GM23338 (cell line): ENCODE measurements around the gene TRIO.

Experiments used
- EZH2 ChIP-seq: fragments of 200-600 bp; sonication (generic); IDR thresholded peaks from one replicate; pipeline ENCODE4 v1.8.0; 2017; ENCODE audit warnings: antibody characterized with exemption, mild to moderate bottlenecking, low read depth; ENCODE audit not compliant: unreplicated experiment
- EZH2phosphoT487 ChIP-seq: fragments of 200-600 bp; sonication (generic); IDR thresholded peaks from one replicate; pipeline ENCODE4 v1.8.1; 2018; ENCODE audit warnings: antibody characterized with exemption; ENCODE audit not compliant: unreplicated experiment
- JUNB ChIP-seq: IDR thresholded peaks from one replicate; pipeline ENCODE4 v1.6.1; 2016; ENCODE audit warnings: antibody characterized with exemption; ENCODE audit not compliant: unreplicated experiment
- POLR2AphosphoS5 ChIP-seq: IDR thresholded peaks from 2 replicates; pipeline ENCODE4 v1.6.1; 2016; ENCODE audit warnings: antibody characterized with exemption, low read depth
- TF ChIP-seq, protein P1 (sequence below), 2 experiments: fragments of 200-600 bp in 1 of 2; sonication (generic) in 1 of 2; conservative IDR thresholded peaks; 2 replicates each; pipeline versions ENCODE4 v1.5.1 to v1.6.1; 2016 to 2017; ENCODE audit warnings: antibody characterized with exemption in 2 of 2, low read depth in 2 of 2, mild to moderate bottlenecking in 2 of 2, moderate library complexity in 1 of 2

DNA sequence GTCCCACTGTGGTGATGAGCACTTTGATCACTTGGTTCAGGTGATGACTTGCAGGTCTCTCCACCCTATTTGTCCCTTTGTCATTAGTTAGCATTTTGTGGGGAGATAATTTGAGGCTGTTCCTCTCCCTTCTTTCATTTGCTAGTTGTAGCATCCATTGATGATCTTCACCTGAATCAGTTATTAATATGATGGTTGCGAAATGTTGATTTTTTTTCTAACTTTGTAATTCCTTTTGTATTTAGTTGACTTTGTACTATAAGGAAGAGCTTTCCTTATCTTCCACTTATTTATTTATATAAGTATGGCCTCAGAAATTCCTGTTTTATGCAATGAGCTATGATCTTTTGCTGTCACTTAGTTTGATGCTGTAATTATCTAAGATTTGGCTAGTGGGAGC lies 12.6 kb downstream of the TRIO start:
- TF ChIP-seq, protein P1, sequence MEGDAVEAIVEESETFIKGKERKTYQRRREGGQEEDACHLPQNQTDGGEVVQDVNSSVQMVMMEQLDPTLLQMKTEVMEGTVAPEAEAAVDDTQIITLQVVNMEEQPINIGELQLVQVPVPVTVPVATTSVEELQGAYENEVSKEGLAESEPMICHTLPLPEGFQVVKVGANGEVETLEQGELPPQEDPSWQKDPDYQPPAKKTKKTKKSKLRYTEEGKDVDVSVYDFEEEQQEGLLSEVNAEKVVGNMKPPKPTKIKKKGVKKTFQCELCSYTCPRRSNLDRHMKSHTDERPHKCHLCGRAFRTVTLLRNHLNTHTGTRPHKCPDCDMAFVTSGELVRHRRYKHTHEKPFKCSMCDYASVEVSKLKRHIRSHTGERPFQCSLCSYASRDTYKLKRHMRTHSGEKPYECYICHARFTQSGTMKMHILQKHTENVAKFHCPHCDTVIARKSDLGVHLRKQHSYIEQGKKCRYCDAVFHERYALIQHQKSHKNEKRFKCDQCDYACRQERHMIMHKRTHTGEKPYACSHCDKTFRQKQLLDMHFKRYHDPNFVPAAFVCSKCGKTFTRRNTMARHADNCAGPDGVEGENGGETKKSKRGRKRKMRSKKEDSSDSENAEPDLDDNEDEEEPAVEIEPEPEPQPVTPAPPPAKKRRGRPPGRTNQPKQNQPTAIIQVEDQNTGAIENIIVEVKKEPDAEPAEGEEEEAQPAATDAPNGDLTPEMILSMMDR (conservative IDR thresholded peaks at IDR 0.05; ENCODE audit: low read depth in 2 of 2) = no peak
- TF ChIP-seq EZH2 (no peak), EZH2phosphoT487 (no peak), POLR2AphosphoS5 (no peak), JUNB (no peak)
